ENCODE results near the gene ZNFX1.
"Not testable (repeated sequence)": the region's sequence is repeated elsewhere in the genome, so short reads cannot be mapped to it uniquely, and the experiment has no call there.

The ZNFX1 gene

DNA sequence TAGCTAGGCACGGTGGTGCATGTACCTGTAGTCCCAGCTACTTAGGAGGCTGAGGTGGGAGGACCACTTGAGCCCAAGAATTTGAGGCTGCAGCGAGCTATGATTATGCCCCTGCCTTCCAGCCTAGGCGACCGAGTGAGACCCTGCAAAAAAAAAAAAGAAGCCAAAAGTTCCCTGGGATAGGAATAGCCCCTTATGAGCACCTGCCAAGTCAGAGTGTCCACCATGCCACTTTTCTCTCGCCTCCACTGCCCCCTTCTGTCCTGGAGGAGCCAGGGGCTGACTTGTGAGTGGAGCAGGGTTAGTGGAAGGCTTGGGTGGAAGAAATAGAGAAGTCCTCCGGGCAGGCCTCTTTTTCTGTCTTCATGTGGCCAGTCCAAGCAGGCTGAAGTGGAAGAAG, 70.8 kb downstream of the ZNFX1 start:
- no peak for DNase-seq

DNA sequence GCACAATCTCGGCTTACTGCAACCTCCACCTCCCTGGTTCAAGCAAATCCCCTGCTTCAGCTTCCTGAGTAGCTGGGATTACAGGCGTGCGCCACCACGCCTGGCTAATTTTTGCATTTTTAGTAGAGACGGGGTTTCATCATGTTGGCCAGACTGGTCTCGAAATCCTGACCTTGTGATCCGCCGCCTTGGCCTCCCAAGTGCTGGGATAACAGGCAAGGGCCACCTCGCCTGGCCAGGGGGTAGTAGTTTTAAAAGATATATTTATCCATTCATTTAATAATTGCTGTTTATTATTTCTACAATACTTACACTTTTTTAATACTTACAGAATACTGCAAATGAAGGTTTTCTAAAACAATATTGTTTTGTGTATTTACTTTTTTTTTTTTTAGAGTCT, 74.1 kb downstream of the ZNFX1 start:
- no peak for DNase-seq

DNA sequence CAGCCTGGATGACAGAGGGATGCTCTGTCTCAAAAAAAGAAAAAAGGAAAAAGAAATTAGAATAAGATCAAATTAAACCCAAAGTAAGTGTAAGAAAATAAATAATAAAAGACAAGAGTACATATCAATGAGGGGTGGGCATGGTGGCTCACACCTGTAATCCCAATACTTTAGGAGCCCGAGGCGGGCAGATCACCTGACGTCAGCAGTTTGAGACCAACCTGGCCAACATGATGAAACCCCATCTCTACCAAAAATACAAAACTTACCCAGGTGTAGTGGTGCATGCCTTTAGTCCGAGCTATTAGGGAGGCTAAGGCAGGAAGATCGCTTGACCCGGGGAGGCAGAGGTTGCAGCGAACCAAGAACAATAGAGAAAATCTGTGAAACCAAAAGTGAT, 74.8 kb downstream of the ZNFX1 start:
- DNase-seq, result no peak

DNA sequence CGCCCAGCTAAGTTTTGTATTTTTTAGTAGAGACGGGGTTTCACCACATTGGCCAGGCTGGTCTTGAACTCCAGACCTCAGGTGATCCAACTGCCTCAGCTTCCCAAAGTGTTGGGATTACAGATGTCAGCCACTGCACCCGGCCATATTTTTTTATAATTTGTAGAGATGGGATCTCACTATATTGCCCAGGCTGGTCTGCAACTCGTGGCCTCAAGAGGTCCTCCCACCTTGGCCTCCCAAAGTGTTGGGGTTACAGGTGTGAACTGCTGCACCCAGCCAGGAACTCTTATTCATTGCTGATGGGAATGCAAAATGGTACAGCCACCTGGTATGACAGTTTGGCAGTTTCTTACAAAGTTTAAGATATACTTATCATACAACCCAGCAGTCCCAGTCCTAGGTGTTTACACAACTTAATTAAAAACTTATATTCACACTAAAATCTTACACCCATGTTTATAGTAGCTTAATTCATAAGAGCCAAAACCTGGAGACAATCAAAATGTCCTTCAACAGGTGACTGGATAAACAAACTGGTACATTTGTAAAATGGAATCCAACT, 78.0 kb downstream of the ZNFX1 start:
- DNase-seq, result no peak

DNA sequence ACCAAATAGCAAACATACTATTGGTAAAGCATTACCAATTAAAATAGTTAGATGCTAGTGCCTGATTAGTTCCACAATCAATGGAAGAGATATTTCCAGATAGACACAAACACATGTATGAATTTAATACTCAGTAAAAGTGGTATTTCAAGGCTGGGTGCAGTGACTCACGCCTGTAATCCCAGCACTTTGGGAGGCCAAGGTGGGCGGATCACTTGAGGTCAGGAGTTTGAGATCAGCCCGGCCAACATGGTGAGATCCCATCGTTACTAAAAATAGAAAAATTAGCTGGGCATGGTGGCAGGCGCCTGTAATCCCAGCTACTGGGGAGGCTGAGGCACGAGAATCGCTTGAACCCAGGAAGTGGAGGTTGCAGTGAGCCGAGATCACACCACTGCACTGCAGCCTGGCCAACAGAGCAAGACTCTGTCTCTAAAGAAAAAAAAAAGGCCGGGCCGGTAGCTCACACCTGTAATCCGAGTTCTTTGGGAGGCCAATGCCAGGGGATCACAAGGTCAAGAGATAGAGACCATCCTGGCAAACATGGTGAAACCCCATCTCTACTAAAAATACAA, 84.8 kb downstream of the ZNFX1 start:
- DNase-seq, result not testable (repeated sequence)
